AG09319 (cell line): ENCODE data around the gene COPZ2.

ENCODE experiments used
- DNase-seq: peaks from one replicate; pipeline ENCODE4 v3.0.0-alpha.2; 2010; ENCODE audit warnings: low read depth; ENCODE audit errors: extremely low read depth
- CTCF ChIP-seq: IDR thresholded peaks from 2 replicates; pipeline ENCODE4 v1.5.1; 2011; ENCODE audit warnings: low read depth, mild to moderate bottlenecking, inconsistent platforms, low read length, moderate library complexity

Gene COPZ2

DNA sequence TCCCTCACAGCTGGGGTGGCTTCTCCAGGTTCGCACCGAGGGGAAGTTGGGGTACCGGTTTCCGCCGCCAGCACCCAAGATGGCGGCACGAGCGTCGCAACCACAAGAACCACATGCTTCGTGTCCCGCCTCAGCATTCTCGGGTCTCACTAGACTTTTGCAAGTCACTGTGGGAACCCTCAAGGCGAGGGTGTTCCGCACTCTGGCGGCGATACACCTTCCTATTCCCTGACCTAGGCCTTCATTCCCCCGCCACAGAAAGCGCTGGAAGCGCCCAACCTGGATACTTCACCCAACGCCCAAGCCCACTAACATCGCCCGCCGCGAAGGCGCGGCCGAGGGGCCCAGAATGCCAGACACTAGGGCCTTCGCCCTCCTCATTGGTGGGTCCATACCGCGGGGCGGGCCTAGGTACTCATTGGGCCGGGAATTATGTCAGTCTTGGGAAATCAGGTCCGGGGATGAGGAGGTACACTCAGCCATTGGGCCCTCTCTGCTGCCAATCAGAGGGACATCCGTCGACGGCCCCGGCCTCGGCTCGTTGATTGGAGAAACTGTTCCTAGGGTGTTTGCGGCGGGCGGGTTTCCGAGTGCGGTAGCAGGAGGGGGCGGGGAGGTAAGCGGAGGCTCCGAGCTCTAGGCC, 10.3 kb upstream of the COPZ2 start, which contains the start of gene NFE2L1:
NFE2L1 (plus strand) TSS at position 619 of the 643 bp plus-strand sequence. CDS start 2,760 bp downstream, outside the sequence.
- DNase-seq = peak; percentile 99
- no peak for TF ChIP-seq CTCF

DNA sequence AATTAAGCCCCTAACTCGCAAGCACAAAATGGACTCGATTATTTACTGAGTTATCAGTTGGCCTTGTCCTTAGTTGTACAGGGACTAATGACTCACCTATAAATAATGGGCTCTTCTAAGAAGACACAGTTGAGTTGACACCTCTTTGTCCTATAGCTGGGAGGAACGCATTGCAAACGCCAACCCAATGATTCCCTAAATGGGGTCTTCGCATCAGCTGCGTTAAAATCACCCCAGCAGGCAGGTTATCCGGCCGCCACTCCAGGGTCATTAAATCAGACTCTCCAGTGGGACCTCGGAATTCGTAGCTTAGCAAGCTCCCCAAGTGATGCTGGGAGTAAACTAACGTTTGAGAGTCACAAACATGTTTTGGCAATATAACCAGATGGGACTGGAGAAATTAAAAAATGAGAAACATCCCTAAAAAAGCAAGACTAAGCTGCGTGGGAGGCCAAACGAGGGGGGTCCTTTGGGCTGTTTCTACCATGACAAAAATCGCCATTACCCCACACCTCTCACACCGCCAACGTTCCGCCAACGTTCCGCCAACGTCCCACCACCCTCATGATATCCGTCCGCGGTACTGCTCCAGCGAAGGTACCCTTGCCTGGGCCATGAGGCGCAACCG, 9.6 kb upstream of the COPZ2 start:
- TF ChIP-seq CTCF = no peak
- DNase-seq = no peak

- DNase-seq = no peak
Observed at GRCh38 chr17:48046296-48046695, 8.7 kb upstream of the COPZ2 start.

DNA sequence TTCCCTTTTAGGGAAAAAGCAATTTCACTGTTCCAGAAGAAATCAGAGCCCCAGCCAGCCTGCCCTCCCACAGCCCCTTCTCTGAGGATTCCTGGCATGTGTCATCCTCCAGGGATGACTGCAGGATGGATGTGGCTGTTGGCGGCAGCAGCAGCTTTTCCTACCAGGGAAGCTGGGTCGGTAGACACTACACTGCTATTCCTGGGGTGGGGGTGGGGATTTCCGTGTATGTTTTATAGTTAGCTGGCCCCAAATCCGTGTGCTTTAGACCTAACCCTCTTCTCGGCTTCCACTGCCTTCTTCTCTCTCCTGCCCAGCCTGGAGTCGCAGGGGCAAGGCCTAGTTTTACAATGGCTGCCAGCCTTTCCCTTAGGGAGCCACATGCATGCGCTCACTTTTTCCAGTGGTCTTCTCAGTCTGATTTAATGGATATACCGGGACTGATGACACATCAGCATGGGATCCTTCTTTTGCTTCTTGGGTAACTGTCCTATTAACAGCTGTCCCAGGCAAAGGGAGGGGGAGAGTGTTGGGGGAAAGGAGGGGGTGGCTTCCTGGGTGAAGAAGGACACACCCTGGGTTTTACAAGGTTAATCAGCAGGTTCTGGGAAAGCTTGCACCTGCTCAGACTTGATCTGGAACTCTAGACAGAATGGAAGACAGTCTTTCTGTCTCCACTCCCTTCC, 7.9 kb upstream of the COPZ2 start:
- no peak for TF ChIP-seq CTCF
- no peak for DNase-seq

More at GRCh38 chr17:48046296-48046695, 8.7 kb upstream of the COPZ2 start:
- no peak for TF ChIP-seq CTCF

DNA sequence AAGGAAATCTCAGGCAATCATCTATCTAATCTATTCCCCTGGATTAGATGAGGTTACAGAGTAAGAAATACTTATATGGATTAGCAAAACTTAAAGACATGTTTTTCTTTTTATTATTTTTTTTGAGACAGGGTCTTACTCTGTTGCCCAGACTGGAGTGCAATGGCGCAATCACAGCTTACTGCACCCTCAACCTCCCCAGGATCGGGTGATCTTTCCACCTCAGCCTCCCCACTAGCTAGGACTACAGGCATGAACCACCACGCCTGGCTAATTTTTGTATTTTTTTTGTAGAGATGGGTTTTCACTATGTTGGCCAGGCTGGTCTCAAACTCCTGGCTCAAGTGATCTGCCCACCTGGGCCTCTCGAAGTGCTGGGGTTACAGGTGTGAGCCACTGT, 7.3 kb upstream of the COPZ2 start:
- no peak for DNase-seq
- no peak for TF ChIP-seq CTCF

- no peak for TF ChIP-seq CTCF
- DNase-seq = no peak
Observed at GRCh38 chr17:48043176-48043575, 5.6 kb upstream of the COPZ2 start.

- no peak for DNase-seq
- no peak for TF ChIP-seq CTCF
Observed at GRCh38 chr17:48038687-48039086, 1.1 kb upstream of the COPZ2 start.
